ENCODE data around the gene SEC16A. TPM values are rescaled to one million over a fixed set of nuclear protein-coding genes. Genes with fewer than 3 reads are reported as not detected.

SEC16A gene
- total RNA-seq, 1 donor from 2014 or later, result 94.5 TPM

- H3K36me3 Mint-ChIP-seq (ENCODE audit: low read depth, unreplicated experiment), result peaks cover 2% of the 10 kb centered on the region
- H3K27me3 ChIP-seq (ENCODE audit: insufficient read depth, low read length), result no peaks in the 10 kb centered on the region
- no peaks in the 10 kb centered on the region for H3K9me3 Mint-ChIP-seq (ENCODE audit: unreplicated experiment)
- H3K4me1 ChIP-seq (ENCODE audit: insufficient read depth, low read length), result peaks cover 6% of the 10 kb centered on the region
- H3K4me2 ChIP-seq (ENCODE audit: low read length), result no peak overlapping the region
- H3K27ac Mint-ChIP-seq (ENCODE audit: unreplicated experiment), result no peak overlapping the region
- no peak overlapping the region for H3K4me3 ChIP-seq (ENCODE audit: insufficient read depth, low read depth, low read length)
- H3K27me3 Mint-ChIP-seq (ENCODE audit: low read depth, unreplicated experiment), result no peaks in the 10 kb centered on the region
- H2AFZ ChIP-seq (ENCODE audit: low read depth, low read length), result no peak overlapping the region
- TF ChIP-seq, protein P1, sequence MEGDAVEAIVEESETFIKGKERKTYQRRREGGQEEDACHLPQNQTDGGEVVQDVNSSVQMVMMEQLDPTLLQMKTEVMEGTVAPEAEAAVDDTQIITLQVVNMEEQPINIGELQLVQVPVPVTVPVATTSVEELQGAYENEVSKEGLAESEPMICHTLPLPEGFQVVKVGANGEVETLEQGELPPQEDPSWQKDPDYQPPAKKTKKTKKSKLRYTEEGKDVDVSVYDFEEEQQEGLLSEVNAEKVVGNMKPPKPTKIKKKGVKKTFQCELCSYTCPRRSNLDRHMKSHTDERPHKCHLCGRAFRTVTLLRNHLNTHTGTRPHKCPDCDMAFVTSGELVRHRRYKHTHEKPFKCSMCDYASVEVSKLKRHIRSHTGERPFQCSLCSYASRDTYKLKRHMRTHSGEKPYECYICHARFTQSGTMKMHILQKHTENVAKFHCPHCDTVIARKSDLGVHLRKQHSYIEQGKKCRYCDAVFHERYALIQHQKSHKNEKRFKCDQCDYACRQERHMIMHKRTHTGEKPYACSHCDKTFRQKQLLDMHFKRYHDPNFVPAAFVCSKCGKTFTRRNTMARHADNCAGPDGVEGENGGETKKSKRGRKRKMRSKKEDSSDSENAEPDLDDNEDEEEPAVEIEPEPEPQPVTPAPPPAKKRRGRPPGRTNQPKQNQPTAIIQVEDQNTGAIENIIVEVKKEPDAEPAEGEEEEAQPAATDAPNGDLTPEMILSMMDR (IDR thresholded peaks at IDR 0.05; ENCODE audit: insufficient read depth, low read depth, low read length), result no peak
- no peak for TF ChIP-seq EZH2 (IDR thresholded peaks at IDR 0.05; ENCODE audit: insufficient read depth, low read length)
- peaks cover 3% of the 10 kb centered on the region for H3K4me1 Mint-ChIP-seq (ENCODE audit: low read depth, unreplicated experiment)
- H3K4me3 Mint-ChIP-seq (ENCODE audit: unreplicated experiment), result no peak overlapping the region
- peaks cover 52% of the 10 kb centered on the region for H3K79me2 ChIP-seq (ENCODE audit: insufficient read depth, low read length)
- H3K9me3 ChIP-seq (ENCODE audit: insufficient read depth, low read depth, low read length), result no peaks in the 10 kb centered on the region
- DNase-seq (ENCODE audit: low read depth), result no peak
- peaks cover 93% of the 10 kb centered on the region for H4K20me1 ChIP-seq (ENCODE audit: insufficient read depth, low read length)
- FAIRE-seq, result no peak
- H3K36me3 ChIP-seq (ENCODE audit: insufficient read depth, low read length), result no peaks in the 10 kb centered on the region
- no peak overlapping the region for H3K27ac ChIP-seq (ENCODE audit: low read depth, low read length)
- H3K9ac ChIP-seq (ENCODE audit: low read length), result no peak overlapping the region
Observed at GRCh38 chr9:136527721-136528710, 45.2 kb upstream of the SEC16A start.

DNA sequence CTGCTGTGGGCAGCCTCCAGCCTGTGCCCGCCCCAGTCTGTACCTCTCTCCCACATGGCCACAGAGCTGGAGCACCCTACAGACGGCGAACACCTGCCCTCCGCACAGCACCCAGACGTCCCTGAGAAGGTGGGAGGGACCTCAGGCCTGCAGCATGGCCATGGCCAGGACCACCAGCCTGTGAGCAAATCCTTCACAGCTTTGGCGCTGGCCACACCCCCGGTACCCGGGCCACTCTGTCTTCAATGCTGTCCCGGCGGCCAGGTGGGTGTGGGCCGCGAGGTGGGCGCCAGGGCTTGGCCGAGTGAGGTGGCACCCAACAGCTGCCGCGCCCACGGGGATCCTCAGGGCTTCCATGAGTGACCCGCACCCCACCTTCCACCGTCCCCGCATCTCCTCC, 44.3 kb upstream of the SEC16A start:
- no peak for TF ChIP-seq EZH2 (IDR thresholded peaks at IDR 0.05; ENCODE audit: insufficient read depth, low read length)
- TF ChIP-seq, protein P1 (IDR thresholded peaks at IDR 0.05; ENCODE audit: insufficient read depth, low read depth, low read length), result no peak
- Histone ChIP-seq H3K27ac (ENCODE audit: low read depth, low read length) (no peak overlapping the region), H3K9ac (ENCODE audit: low read length) (no peak overlapping the region), H4K20me1 (ENCODE audit: insufficient read depth, low read length) (peaks cover 85% of the 10 kb centered on the region), H3K4me2 (ENCODE audit: low read length) (no peak overlapping the region), H3K4me3 (ENCODE audit: insufficient read depth, low read depth, low read length) (no peak overlapping the region), H3K9me3 (ENCODE audit: insufficient read depth, low read depth, low read length) (no peaks in the 10 kb centered on the region), H3K79me2 (ENCODE audit: insufficient read depth, low read length) (peaks cover 43% of the 10 kb centered on the region), H3K27me3 (ENCODE audit: insufficient read depth, low read length) (no peaks in the 10 kb centered on the region), H3K36me3 (ENCODE audit: insufficient read depth, low read length) (no peaks in the 10 kb centered on the region), H3K4me1 (ENCODE audit: insufficient read depth, low read length) (peaks cover 3% of the 10 kb centered on the region), H2AFZ (ENCODE audit: low read depth, low read length) (no peak overlapping the region)
- H3K9me3 Mint-ChIP-seq (ENCODE audit: unreplicated experiment), result no peaks in the 10 kb centered on the region
- FAIRE-seq (no peak), DNase-seq (ENCODE audit: low read depth) (no peak)
- no peaks in the 10 kb centered on the region for H3K27me3 Mint-ChIP-seq (ENCODE audit: low read depth, unreplicated experiment)
- H3K27ac Mint-ChIP-seq (ENCODE audit: unreplicated experiment), result no peak overlapping the region
- peaks cover 2% of the 10 kb centered on the region for H3K36me3 Mint-ChIP-seq (ENCODE audit: low read depth, unreplicated experiment)
- no peak overlapping the region for H3K4me3 Mint-ChIP-seq (ENCODE audit: unreplicated experiment)
- peaks cover 2% of the 10 kb centered on the region for H3K4me1 Mint-ChIP-seq (ENCODE audit: low read depth, unreplicated experiment)

DNA sequence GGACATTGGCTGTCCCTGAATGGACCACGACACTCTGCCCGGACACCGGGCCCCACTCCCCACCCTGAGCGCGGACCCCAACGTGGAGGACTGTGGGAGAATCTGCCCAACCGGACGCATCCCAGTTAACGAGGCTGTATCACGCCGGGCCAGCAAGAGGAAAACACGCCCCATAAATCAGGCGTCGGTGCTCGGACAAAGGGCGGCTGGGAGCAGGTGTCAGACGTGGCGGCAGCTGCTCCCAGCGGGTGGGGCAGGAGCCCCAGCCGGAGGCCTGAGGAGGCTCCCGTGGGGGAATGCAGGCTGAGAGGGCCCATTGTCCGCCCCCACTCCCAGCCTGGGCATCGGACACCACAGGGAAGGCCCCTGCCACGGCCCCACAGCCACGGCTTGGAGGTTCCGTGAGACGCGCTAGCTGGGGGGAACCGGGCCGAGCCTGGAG, 43.8 kb upstream of the SEC16A start:
- H3K36me3 Mint-ChIP-seq (ENCODE audit: low read depth, unreplicated experiment), result peaks cover 2% of the 10 kb centered on the region
- TF ChIP-seq EZH2 (IDR thresholded peaks at IDR 0.05; ENCODE audit: insufficient read depth, low read length), result no peak
- TF ChIP-seq, protein P1 (IDR thresholded peaks at IDR 0.05; ENCODE audit: insufficient read depth, low read depth, low read length), result no peak
- H4K20me1 ChIP-seq (ENCODE audit: insufficient read depth, low read length), result peaks cover 80% of the 10 kb centered on the region
- no peaks in the 10 kb centered on the region for H3K36me3 ChIP-seq (ENCODE audit: insufficient read depth, low read length)
- H3K4me1 Mint-ChIP-seq (ENCODE audit: low read depth, unreplicated experiment), result peaks cover 1% of the 10 kb centered on the region
- no peak for FAIRE-seq
- H3K4me3 ChIP-seq (ENCODE audit: insufficient read depth, low read depth, low read length), result no peak overlapping the region
- H3K4me1 ChIP-seq (ENCODE audit: insufficient read depth, low read length), result peaks cover 2% of the 10 kb centered on the region
- no peak for DNase-seq (ENCODE audit: low read depth)
- no peak overlapping the region for H3K4me3 Mint-ChIP-seq (ENCODE audit: unreplicated experiment)
- no peaks in the 10 kb centered on the region for H3K9me3 Mint-ChIP-seq (ENCODE audit: unreplicated experiment)
- H3K27me3 Mint-ChIP-seq (ENCODE audit: low read depth, unreplicated experiment), result no peaks in the 10 kb centered on the region
- no peak overlapping the region for H3K27ac ChIP-seq (ENCODE audit: low read depth, low read length)
- H3K27me3 ChIP-seq (ENCODE audit: insufficient read depth, low read length), result no peaks in the 10 kb centered on the region
- H3K9ac ChIP-seq (ENCODE audit: low read length), result no peak overlapping the region
- H3K4me2 ChIP-seq (ENCODE audit: low read length), result no peak overlapping the region
- H3K79me2 ChIP-seq (ENCODE audit: insufficient read depth, low read length), result peaks cover 39% of the 10 kb centered on the region
- H3K27ac Mint-ChIP-seq (ENCODE audit: unreplicated experiment), result no peak overlapping the region
- no peak overlapping the region for H2AFZ ChIP-seq (ENCODE audit: low read depth, low read length)
- H3K9me3 ChIP-seq (ENCODE audit: insufficient read depth, low read depth, low read length), result no peaks in the 10 kb centered on the region
